Stimulated activated CD4-positive, alpha-beta T cell treated with anti-CD3 and anti-CD28 coated beads, Interleukin-15, amount 100 ng/mL, for 1 hour (primary cell): Measurements from ENCODE around the gene RAB43.

Experiments
- DNase-seq, 2 donors: peaks; one replicate each; pipeline ENCODE4 v3.0.0-alpha.2; 2020; ENCODE audit warnings: low read depth in 1 of 2, low spot score in 1 of 2

Gene RAB43

DNA sequence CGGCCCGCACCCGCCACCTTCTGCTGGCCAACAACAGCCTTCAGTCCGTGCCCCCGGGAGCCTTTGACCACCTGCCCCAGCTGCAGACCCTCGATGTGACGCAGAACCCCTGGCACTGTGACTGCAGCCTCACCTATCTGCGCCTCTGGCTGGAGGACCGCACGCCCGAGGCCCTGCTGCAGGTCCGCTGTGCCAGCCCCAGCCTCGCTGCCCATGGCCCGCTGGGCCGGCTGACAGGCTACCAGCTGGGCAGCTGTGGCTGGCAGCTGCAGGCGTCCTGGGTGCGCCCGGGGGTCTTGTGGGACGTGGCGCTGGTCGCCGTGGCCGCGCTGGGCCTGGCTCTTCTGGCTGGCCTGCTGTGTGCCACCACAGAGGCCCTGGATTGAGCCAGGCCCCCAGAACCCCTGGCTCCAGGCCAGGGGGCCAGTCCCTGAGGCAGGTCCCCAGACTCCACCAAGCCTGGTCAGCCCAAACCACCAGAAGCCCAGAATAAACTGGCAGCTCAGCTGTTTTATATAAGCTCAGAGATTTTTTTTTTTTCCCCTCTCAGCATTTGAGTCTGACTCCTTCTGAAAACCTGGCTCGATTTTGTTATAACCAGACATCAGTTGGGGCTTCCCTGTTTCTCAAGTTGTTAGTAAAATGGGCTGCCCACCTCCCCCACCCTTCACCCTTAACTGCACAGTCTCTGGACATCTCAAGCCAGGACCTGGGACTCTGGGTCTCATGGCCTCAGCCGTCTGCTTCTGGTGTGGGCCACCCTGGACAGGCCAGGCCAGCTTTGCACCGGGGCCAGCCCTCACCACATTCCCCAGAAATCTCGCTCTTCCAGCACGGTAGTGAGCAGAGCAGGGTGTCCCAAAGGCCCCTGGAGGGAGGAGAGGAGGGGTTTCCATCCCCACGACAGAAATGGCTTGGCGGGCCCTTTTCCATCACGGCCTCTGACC is 59.4 kb downstream of the RAB43 start:
- DNase-seq = no peak

DNA sequence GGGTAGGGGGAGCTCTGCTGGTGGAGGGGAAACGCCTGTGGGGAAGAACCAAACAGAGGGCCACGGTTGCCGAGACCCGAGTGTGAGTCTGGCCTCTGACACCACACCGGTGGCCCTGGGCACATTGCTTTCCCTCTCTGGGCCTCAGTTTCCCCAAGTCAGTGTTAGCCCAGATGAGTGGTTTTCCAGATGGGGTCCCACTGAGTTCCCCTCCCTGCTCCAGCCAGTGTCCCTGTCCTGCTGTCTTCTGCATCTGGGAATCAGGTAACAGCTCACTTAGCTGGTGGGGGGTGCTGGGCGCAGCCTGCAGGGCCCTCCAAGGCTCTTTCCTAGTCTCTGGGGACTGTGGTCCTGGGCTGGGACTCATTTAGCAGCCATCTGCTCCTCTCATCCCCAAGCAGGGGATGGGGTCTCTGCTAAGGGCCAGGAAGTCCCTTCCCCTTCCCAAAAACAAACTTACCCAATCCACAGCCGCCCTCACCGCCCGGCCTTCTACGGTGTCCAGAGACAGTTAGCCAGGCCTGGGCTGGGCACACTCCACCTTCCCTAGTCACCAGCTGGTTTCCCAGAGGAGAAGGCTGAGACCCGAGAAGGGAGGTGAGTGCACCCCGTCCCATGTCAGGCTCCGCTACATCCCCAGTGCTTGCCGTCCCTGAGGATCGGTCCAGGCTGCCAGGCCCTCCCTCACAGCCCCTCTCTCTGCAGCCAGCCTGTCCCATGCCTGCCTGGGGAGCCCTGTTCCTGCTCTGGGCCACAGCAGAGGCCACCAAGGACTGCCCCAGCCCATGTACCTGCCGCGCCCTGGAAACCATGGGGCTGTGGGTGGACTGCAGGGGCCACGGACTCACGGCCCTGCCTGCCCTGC is 60.3 kb downstream of the RAB43 start:
- DNase-seq = no peak

DNA sequence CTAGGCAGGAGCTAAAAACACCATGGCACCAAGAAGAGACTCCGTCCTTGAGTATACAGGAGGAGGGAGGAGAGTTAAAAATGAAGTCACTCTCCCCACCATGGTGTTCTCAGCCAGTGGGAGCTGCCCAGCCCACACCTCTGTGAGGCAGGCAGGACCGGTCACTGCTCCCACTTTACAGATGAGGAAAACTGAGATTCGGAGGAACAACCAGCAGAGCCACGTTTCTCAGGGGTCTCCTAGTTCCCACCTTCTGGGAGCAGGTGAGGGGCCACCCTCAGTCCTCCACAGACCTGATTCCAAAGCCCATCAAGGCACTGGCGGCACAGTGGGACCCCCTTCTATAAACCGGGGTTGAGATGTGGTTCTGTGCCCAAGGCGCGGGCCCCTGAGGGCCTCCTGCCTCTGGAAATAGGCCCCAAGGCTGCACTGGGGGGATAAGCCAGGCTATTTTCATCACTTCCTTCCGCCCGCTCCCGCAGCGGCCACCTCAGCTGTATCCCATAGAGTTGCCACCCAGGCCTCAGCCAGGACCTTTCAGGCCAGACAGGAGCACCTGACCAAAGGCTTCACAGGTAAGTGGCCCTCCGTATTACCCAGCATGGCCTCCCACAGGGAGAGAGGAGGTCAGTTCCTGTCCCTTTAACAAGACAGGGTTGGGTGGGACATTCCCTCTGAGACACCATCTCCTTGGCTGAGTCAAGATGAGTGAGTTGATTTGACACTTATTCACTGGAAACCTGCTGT is 61.2 kb downstream of the RAB43 start, which contains the start of gene GP9:
GP9 (plus strand) TSS at position 504 of the 747 bp plus-strand sequence. CDS start 961 bp downstream, outside the sequence.
- no peak for DNase-seq

DNA sequence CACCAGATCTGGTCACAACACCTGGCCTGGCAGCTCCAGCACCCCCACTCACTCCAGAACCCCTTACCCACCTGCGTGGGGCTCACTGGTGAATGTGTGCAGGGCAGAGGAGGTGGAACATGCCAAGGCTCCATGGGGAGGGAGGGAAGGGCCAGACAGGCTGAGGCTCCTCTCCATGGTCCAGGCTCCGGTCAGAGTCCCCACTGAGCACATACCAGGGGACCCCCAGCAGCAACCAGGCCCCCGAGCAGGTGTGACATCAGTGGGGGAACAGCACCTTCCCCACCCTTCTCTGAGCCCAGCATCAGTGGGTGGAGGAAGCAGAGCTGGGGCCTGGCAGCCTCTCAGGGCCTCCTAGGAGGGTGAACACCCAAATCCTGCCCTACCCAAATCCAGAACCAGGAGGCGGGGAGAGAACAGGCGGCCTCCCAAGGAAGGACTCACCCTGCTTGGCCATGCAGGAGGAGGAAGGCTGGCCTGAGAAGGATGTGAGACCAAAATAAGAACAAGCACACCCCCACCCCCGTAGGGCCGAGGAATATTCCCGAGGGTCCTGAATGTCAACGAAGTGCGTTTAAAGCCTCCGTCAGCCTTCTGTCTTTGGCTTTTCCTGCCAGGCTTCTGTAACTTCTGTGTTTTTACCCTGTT is 62.2 kb downstream of the RAB43 start:
- no peak for DNase-seq

DNA sequence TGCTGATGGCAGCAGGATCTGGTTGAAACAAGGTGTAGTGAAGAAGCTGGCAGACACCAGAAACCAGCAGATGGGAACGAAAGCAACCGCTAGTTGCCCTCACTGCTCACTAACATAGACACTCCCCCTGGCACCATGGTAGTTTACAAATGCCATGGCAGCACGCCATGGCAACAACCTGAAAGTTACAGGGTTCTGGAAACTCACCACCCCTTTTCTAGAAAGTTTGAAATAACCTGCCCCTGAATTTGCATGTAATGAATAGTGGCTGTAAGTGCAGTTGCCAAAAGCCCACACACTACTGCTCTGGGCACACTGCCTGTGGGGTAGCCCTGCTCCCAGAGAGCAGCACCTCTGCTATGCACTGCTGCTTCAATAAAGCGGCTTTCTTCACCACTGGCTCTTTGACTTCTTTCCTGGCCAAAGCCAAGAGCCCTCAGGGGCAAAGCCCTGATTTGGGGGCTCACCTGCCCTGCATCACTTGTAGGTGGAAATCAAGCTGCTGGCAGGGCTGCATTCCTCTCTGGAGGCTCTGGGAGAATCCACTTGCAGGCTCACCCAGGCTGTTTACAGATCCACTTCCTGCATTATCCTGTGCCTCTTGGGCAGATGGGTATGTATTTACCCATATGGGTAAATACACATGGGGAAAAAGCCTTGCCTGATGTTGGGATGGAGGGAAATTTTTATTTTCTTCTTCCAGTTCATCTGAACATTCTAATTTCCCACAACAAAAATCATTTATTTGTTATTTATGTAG is 63.0 kb downstream of the RAB43 start:
- no peak for DNase-seq

DNA sequence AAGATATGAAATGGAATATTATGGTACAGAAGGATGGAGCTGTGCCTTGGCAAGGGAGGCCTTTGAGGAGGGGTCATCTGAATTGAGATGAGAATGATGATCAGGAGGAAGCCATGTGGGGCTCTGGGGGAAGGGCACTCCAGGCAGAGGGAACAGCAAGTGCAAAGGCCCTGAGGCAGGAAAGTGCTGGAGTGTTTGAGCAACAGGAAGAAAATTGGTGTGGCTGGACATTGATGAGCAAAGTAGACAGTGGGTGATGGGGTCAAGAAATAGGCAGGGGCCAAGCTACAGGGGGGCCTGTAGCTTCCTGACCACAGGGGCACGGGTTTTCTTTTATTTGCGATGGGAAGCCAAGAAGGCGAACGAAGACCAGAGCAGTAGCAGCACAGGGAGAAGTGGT is 64.4 kb downstream of the RAB43 start:
- no peak for DNase-seq

DNA sequence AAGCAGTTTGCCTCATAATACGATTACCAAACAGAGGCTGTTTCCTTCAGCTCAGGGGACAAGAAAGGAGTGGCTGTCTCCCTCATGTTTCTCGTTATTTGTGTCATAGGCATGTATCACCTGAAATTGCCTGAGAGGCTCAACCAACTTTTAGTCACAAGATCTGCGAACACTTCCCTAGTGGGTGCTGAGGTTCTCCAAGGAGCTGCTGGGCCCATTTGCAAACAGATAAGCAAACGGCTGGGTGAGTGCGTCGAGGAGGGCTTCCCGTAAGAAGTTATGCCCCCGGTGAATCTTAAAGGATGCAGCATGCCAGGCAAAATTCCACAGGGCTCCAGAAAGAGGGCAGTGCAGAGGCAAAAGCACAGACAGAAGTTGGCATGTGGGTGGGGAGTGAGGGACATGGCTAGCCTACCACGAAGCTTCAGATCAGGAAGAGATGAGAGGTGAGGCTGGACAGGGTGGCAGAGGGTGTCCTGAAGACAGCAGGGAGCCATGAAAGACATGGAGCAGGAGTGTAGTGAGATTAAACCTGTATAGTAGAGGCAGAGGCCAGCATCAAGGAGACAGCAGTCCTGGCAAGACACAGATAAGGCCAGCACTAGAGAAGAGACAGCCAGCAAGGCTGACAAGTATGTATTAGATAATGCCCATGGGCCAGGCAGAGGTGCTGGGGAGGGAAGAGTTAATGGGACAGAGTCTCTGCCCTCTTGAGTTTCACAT is 65.0 kb downstream of the RAB43 start:
- no peak for DNase-seq

DNA sequence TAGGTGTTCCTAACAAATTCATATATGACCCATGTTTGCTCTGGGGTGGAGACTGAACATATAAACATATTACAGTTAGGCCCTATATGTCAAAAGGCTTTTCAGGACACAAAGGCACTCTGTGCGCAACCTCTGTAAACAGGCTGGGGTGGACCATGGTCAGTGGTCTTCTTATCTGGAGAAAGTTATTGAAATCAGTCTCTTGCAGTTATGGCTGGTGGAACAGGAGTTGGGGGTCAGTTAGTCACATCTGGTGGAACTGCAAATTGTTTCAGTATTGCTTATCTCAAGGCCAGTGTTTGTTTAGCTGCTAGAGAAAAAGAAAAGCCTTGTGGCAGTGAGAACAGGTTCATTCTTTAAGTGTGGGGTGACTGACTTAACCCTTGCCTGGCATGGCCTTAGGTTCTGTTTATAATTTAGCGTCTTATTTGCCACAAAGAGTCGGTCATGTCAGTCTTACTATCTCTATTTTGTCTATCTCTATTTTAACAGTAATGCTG is 66.9 kb downstream of the RAB43 start:
- no peak for DNase-seq

DNA sequence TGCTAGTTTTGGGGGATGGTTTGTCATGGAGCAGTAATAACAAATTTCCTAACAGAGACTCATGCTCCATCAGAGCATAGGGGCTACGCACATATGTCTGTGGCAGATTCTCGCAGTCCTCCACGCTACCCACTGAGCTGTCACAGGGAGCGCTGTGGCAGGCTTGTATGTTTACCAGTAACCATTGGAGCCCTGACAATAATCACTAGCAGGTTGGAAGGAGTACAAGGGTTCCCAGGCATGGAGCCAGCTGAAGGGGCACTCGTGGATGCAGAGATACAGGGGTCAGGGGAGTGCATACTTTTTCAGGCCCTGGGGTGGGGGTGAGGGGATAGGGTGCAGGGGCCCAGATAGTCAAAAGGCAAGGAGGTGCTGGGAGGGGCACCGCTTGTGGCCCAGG is 68.9 kb downstream of the RAB43 start:
- no peak for DNase-seq

DNA sequence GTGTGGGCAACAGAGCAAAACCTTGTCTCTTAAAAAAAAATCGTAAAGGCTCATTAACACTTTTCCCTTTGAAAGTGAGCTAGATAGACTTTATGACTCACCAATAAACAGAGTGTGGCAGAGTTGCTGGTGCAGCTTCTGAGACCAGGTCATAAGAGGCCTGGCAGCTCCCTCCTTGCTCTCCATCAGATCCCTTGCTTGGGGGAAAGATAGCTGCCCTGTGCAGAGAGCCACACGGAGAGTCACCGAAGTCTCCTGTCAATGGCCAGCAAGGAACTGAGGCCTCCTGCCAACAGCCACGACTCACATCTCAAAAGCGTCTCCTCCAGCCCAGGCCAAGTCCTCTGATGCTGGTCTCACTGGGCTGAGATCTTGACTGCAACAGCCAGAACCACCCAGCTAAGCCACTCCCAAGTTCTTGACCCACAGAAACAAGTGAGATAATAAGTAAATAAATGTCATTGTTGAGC is 69.7 kb downstream of the RAB43 start:
- DNase-seq = no peak

DNA sequence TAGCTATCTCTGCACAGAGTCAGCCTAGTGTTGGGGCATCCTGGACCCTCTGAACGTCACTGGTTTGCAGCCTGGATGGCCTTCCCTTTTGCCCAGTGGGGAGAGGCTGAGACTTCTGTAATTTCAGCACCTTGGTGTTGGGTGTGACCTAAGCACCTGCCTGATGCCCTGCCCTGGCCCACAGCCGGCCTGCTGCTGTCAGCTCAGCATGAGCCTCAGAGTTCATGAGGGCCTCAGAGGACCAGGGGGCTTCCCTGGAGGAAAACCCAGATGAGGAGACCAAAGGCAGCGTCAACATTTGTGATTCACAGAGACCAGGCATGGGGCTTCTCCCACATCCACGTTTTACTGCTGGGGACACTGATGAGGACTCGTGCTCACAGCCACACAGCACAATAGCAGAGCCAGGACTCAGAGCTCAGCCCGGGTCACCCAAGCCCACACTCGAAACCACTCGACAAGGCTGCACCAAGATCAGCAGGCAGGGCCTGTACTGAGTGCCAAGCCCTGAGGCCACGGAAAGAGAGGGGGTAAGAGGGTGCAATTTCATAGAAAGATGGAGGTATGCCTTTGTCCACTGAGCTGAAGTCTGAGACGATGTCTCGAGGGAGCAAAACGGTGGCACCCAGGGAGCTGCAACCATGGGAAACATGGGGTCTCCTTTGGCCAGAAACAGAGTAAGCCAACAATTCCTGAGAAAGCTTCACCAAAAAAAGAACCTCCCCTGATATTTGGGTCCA is 70.9 kb downstream of the RAB43 start:
- DNase-seq = no peak

DNA sequence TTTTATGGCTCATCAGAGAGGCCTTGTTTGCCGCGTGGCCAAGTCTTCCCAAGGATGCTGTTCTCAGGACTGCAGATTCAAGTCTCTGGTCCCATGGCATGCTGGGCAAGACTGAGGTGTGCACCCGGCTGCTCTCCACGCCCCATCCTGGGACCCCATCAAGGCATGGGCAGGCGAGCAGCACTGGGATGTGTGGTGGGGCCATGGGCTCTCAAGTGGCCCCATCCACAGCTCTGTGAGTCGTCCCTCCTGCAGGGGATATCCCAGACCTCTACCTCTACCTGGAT is 74.1 kb downstream of the RAB43 start:
- no peak for DNase-seq

DNA sequence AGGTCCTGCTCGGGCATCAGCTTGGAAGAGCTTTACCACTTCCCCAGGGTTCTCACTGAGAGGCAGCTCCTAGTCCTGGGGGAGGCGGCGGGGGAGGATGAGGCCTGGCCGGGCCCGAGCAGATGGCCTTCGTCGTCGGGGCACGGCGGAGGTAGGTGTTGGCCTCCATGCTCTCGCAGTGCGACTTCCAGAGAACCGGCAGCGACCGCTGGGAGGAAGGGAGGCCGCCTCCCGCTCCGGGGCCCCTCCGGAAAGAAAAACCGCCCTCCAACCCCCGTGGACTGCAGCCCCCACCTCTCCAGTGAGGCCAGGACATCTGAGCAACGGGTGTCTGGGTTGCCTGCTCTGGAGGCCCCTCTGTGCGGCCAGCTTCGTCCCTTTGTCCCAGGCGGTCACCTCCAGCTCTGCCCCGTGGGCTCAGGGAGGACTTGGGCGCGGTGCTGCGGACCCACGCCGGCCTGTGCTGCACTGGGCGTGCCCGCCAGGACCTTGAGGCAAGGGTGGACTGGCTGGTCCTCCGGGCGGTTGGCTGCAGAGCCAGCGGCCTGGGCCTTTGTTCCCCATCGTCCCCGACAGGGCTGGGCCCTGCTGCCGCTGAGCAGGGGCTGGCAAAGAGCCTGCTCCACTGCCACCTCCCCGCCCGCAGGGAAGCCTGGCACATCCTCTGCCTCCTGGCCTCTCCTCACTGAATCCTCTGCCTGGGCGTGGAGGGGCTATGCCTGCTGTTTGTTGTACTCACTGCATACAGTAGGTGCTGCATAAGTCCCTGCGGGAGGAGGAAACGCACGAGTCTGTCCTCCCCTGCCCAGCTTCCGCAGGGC is 74.7 kb downstream of the RAB43 start:
- DNase-seq = no peak

DNA sequence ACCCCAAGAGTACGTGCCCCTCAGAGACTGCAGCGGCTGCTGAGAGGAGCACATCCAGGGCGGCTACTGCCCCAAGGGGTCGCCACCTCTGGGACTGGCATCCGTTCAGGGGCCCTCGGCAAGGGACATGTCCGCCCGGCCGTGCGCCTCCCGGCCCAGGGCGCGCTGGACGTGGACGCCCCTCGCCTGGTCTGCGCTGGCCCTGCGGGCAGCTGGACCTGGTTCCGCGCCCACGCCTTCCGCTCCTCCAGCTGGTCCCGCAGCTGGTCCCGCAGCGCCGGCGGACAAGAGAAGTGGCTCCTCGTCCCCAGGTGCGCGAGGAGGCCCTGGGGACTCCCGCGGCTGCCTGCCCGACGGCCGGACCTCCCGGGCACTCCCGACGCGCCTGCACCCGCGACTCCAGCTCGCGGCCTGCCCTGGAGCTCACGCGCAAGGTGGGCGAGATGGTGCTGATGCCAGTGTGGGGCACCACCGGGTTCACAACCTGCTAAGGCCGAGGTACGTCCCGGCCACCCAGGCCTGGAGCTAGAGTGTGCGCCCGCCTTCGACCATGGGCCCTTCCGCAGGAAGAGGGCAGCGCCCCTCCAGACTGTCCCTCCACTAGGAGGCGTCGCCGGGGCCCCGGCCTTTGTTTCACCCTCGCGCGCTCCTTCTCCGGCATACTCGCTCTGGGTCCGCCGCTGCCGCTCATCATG is 75.4 kb downstream of the RAB43 start:
- no peak for DNase-seq

DNA sequence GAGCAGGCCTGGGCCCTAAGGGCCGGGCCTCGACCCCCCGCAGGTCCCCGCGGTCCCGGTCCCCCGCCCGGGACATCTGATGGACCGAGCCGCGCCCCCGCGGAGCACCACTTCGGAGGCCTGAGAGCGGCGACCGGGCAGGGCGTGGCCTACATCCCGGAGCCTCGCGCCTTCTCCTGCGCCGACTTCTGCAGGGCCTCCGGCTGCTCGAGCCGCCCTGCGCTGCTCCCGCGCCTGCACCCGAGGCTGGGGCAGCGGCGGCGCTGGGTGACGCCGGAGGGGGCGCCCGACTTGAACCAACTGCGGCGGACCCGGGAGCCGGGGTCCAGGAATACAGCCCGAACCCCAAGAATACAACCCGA is 75.9 kb downstream of the RAB43 start:
- no peak for DNase-seq

DNA sequence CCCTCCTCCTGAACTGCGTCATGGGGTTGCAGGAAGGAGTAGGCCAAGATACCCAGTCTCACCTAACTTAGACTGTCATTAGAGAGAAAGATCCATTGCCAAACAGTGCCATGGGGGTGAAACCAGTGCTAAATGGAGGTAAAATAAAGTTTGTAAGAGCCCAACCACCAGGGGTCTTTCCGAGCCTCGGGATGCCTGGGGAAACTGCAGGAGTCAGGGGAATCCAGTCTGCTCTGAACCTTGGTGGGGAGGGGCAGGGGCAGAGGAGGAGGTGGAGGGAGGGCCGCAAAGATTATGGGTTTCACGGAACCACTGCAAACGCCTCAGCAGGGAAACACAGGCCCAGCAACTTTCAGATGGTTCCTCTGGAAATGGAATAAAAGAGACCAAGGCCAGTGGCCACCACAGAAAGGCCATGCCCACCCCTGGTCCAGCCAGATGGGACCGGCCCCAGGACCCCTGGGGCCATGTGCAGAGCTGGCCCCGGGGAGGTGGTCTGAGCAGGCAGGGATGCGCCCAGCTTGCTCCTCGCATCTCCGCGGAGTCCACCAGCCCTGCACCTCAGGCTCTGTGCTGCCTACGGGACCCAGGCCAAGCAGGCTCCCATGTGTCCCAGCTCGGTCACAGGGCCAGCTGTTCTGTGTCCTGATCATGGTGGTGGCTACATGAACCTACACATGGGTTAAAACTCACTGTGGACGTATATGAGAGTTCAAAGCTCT is 80.9 kb downstream of the RAB43 start:
- no peak for DNase-seq

DNA sequence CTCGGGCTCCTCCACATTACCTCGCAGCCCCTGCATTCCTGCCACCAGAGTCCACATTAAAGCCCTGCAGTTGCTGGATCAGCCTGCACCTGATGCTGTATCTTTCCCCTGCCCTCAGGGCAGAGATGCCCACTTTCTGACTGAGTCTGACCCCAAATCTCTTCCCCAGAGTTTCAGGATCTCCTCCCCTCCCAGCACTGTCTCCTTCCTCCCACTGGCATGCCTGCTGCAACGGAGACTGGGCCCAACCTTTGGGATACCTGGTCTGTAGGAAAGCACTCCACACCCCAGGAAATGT is 81.6 kb downstream of the RAB43 start:
- no peak for DNase-seq
